GM18867 (cell line): ENCODE data around the gene CRX.
"Not testable (repeated sequence)": the region's sequence is repeated elsewhere in the genome, so short reads cannot be mapped to it uniquely, and the experiment has no call there.

ENCODE experiments used
- ATAC-seq: cut with Tn5 transposase; IDR thresholded peaks from one replicate; pipeline ENCODE4 v1.9.1; 2021; ENCODE audit warnings: mild to moderate bottlenecking, moderate library complexity; ENCODE audit not compliant: unreplicated experiment

Gene CRX

DNA sequence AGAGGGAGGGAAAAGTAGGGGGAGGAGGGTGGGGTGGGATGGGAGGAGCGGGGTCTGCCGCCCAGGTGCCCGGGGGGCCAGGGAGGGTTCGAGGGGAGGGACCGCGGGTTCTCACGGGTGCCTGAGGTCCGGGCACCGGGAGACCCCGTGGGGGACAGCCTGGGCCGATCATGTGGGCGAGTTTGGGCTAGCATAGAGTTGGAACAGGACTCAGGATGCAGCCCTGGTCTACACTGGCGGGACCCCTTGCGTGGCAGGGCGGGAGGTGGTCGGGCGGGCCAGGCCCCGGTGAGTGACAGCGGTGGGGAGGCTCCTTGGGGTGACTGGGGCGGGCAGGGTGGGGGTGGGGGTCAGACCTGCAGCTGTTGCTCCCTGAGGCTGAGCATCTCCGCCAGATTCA is 18.6 kb upstream of the CRX start:
- ATAC-seq: not testable (repeated sequence)

DNA sequence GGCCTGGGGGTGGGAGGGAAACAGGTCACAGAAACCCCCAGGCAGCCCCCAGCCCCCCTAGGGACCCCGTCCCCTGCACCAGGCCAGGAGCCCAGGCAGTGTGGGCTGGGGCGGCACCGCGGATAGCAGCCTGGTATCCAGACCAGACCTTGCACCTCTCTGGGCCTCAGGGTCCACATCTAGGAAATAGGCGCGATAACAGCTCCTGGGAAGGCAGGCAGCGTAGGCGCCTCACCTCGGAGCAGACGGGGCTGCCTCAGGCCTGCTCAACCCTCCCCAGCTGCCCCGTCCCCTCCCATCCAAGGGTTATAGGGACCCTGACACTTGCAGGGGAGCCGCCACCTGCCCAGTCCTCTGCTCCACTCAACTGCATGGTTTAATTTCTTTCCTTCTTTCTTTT is 18.1 kb upstream of the CRX start:
- not testable (repeated sequence) for ATAC-seq

DNA sequence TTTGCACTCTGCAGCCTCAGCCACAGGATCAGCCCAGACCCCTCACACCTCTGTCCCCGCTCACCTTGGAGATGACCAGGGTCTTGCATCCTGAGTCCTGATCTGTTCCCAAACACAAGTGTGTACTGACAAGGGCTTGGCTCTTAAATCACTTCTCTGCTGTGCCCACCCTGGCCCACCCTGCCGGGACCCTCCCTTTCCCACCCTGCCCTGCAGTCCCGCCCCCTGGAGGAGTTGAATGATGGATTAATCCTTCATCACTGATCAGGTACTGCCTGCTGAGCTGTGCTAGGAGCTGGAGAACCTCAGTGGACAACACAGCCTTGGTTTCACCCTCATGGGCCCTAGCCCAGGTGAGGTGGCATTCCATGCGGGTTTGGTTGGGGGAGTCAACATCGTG is 17.3 kb upstream of the CRX start, which contains the start of gene TPRX1:
TPRX1 (minus strand) TSS at position 101 of the 400 bp plus-strand sequence; CDS start at position 89, 12 bp downstream.
- ATAC-seq: not testable (repeated sequence)

DNA sequence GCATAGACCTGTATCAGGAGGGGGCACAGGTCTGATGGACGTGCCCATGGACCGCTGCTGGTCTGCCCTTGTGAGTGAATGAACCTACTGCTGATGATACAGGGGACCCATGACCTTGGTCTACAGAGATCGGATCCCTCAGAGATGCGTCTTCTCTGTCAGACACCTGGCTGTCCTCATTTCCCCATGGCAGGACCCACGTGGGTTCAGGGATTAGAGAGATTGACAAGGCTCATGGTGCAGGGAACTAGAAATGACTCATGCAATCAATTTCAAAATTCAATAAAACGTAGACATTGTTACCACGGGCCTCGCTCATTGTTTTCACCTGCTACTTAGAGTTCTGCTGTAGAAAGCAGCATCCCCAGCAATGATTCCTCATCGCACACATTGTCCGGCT is 16.4 kb upstream of the CRX start:
- no peak for ATAC-seq

DNA sequence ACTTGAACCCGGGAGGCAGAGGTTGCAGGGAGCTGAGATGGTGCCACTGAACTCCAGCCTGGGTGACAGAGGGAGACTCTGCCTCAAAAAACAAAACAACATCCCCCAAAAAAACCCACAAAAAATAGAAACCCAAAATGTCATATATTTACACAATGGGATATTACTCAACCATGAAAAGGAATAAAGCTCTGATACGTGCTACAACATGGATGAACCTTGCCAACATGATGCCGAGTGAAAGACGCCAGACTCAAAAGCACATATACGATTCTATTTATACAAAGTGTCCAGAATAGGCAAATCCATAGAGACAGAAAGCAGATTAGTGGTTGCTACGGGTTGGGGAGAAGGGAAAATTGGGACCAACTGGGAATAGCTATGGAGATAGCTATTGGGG is 15.3 kb upstream of the CRX start:
- ATAC-seq: no peak

DNA sequence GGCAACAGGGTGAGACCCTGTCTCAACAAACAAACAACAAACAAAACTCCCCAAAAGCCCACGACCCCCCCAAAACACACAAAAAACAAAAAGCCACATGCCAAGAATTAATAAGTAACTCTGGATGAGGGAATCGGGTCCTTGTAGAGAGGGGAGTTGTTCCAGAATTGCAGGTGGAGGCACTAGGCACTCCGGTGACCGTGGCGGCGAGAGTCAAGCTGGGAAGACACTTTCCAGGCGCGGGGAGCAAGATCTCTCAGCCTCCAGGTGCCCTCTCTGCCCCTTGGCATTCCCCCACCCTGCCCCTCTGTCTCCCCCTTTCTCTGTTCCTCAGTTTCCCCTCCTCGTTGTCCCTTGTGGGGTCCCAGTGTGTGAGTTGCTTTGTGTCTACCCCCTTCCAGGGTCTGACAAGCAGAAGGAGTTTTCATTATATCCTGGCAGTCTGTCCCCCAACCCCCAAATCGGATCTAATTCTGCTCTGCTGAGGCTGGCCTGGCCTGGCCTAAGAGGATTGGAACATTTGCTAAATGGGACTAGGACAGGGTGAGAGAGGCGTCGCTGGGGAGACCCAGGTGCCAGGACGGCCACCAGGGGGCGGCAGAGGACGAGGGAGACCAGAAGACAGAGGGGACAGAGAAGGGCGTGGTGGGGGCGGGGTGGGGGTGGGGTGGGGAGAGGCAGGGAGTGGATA is 8.3 kb upstream of the CRX start:
- ATAC-seq: no peak

- no peak for ATAC-seq
Observed at GRCh38 chr19:47813995-47814328, 7.8 kb upstream of the CRX start.

- not testable (repeated sequence) for ATAC-seq
Observed at GRCh38 chr19:47816270-47816669, 5.5 kb upstream of the CRX start.

- ATAC-seq: not testable (repeated sequence)
Observed at GRCh38 chr19:47818221-47818620, 3.5 kb upstream of the CRX start.

DNA sequence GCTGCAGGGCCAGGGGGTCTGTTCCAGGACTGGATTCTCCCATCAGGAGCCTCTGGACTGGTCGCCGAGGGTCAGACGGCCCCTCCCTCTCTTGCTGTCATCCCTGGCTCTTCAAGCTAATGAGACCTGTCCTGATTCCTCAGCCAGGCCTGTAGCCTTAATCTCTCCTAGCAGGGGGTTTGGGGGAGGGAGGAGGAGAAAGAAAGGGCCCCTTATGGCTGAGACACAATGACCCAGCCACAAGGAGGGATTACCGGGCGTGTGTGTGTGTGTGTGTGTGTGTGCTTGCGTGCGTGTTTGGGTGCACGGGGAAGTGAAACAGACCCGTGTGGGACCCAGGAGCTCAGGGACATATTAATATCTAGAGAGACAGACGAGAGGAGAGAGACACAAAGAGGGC is 1.9 kb upstream of the CRX start:
- ATAC-seq: no peak

GRCh38 chr19:47820410-47820809 is 1.3 kb upstream of the CRX start:
- ATAC-seq: no peak

- ATAC-seq: no peak
Observed at GRCh38 chr19:47824396-47824795, 2.7 kb downstream of the CRX start.

DNA sequence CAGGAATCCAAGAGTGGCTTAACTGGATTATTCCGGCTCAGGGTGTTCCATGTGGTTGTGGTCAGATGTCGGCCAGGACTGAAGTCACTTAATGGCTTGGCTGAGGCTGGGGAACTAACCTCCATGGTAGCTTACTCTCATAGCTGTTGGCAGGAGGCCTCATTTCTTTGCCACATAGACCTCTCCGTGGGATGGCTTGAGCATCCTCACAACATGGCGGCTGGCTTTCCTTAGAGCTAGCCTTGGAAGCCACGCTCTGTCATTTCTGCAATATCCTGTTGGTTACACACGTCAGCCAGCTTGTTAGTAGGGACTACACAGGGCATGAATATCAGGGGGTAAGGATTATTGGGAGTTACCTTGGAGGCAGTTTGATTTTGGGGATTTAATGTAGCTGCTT is 5.1 kb downstream of the CRX start:
- no peak for ATAC-seq

DNA sequence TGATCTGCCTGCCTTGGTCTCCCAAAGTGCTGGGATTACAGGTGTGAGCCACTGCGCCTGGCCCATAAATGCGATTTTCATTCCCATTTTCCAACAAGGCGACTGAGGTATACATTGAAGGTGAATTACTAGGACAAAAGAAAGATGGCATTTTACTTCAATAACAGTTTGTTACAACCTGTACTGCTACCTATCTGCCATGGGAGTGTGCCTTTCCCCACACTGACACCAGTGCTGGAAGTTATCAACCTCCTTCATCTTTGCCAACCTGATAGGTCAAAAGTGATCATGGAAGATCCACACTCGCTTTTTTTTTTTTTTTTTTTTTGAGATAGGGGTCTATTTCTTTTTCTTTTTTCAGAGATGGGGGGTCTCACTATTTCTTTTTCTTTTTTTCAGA is 11.0 kb downstream of the CRX start:
- no peak for ATAC-seq

DNA sequence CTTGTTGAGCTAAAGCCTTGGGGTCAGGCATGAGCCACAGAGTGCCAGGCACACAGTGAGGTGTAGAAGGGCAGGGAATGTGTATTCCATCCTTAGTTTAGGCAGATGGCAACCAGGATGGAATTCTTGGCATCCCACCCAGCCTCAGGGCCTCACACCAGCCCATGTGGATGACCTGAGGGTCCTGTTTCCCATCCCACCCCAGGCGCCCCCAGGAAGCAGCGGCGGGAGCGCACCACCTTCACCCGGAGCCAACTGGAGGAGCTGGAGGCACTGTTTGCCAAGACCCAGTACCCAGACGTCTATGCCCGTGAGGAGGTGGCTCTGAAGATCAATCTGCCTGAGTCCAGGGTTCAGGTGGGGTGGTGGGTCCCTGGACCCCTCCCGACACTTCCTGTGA is 14.3 kb downstream of the CRX start:
- no peak for ATAC-seq

- no peak for ATAC-seq
Observed at GRCh38 chr19:47839411-47839810, 17.7 kb downstream of the CRX start.

- no peak for ATAC-seq
Observed at GRCh38 chr19:47839913-47840312, 18.2 kb downstream of the CRX start.

DNA sequence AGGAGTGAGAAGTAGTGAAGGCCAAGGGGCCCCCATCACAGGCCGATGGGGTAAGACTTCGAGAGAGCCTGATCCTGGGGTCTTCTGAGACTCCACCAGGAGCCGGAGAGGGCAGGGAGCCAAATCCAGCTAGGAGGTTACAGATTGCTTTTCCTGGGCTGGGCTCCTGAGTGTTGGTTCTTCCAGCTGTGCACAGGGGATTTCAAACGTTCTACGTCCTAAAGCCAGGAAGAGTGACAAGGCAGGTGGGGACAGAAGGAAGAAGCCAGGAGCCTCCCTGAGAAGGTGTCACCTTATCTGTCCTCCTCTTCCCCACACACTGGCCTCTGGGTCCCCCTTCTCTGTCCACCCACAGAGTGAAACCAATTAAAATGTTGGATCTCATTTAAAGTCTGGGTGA is 21.2 kb downstream of the CRX start:
- ATAC-seq: no peak

DNA sequence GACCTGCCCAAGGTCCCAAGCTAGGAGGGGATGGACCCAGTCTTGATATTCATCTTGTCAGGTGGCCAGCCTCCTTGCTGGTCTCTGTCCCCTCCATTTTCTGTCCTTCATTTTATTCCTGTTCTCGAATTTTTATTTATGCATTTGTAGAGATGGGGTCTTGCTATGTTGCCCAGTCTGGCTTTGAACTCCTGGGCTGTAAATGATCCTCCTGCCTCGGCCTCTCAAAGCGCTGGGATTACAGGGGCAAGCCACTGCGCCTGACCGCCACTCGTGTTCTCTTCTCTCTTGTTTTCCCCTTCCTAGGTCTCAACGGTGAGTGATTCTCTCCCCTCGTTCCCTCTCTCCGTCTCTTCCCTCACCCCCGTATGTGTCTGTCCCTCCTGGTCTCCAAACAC is 26.7 kb downstream of the CRX start:
- ATAC-seq: no peak

GRCh38 chr19:47848823-47849473 is 27.2 kb downstream of the CRX start:
- ATAC-seq: no peak

DNA sequence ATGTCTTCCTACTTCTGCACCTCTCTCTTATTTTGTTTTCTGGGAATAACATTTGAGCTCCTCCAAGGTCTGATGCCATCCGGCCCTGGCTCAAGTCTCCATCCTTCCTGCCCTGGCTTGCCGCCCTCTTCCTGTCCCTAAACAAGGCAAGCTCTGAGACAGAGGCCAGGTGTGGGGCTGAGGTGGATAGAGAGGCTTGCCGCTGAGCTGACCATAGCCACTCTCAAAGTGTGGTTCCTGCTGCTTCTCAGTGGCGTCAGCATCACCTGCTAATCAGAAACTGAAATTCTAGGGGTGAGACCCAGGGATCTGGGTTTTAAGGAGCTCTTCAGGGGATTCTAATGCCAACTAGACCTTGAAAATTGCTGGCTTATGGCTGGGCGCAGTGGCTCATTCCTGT is 31.3 kb downstream of the CRX start:
- ATAC-seq: no peak

GRCh38 chr19:47854459-47854858 is 32.7 kb downstream of the CRX start:
- no peak for ATAC-seq

- not testable (repeated sequence) for ATAC-seq
Observed at GRCh38 chr19:47858231-47858630, 36.5 kb downstream of the CRX start.
